GM23338 (cell line): Measurements from ENCODE around the gene ABCA12. TPM values are rescaled to one million over a fixed set of nuclear protein-coding genes. Genes with fewer than 3 reads are reported as not detected.

ENCODE experiments used
- ATAC-seq: fragments of 200-7000 bp; cut with Tn5 transposase; 3 replicates; pipeline ENCODE4 v1.9.1; 2020
- DNase-seq: peaks from one replicate; pipeline ENCODE4 v3.0.0-alpha.2; 2015; ENCODE audit warnings: low spot score
- H2AFZ ChIP-seq: fragments of 200-600 bp; sonication (generic); 2 replicates; pipeline ENCODE4 v1.8.0; 2016; ENCODE audit warnings: antibody characterized with exemption, mild to moderate bottlenecking, moderate library complexity
- H3F3A ChIP-seq: fragments of 200-600 bp; sonication (generic); replicated peaks from 2 replicates; pipeline ENCODE4 v1.8.0; 2017; ENCODE audit warnings: antibody characterized with exemption, mixed run types, low read depth
- H3K27ac ChIP-seq: fragments of 200-600 bp; sonication (generic); 2 replicates; pipeline ENCODE4 v1.6.1; 2016; ENCODE audit warnings: low read depth
- H3K27me3 ChIP-seq: fragments of 200-600 bp; sonication (generic); 2 replicates; pipeline ENCODE4 v1.8.0; 2016; ENCODE audit warnings: mild to moderate bottlenecking, mixed run types, moderate library complexity; ENCODE audit not compliant: insufficient read depth
- H3K36me3 ChIP-seq: fragments of 200-600 bp; sonication (generic); 2 replicates; pipeline ENCODE4 v1.8.0; 2016; ENCODE audit warnings: mild to moderate bottlenecking; ENCODE audit not compliant: insufficient read depth
- H3K4me1 ChIP-seq: fragments of 200-600 bp; sonication (generic); 2 replicates; pipeline ENCODE4 v1.8.0; 2016; ENCODE audit warnings: mild to moderate bottlenecking, moderate library complexity; ENCODE audit not compliant: insufficient read depth
- H3K4me2 ChIP-seq: fragments of 200-600 bp; sonication (generic); 2 replicates; pipeline ENCODE4 v1.7.1; 2017; ENCODE audit warnings: mixed run types
- H3K4me3 ChIP-seq: fragments of 200-600 bp; sonication (generic); 2 replicates; pipeline ENCODE4 v1.6.1; 2016; ENCODE audit warnings: mixed run types
- H3K79me2 ChIP-seq: fragments of 200-600 bp; sonication (generic); replicated peaks from 2 replicates; pipeline ENCODE4 v1.8.0; 2017; ENCODE audit warnings: mild to moderate bottlenecking; ENCODE audit not compliant: insufficient read depth
- H3K9me2 ChIP-seq: fragments of 200-600 bp; sonication (generic); 2 replicates; pipeline ENCODE4 v1.8.0; 2017; ENCODE audit not compliant: insufficient read depth
- H4K20me1 ChIP-seq: fragments of 200-600 bp; sonication (generic); replicated peaks from 2 replicates; pipeline ENCODE4 v1.8.0; 2017; ENCODE audit warnings: mild to moderate bottlenecking; ENCODE audit not compliant: insufficient read depth
- H3K27ac Mint-ChIP-seq: 2 replicates; pipeline ENCODE4 v1.8.0; 2020; ENCODE audit warnings: inconsistent platforms, mild to moderate bottlenecking, moderate library complexity, mixed read lengths
- H3K27me3 Mint-ChIP-seq: 3 replicates; pipeline ENCODE4 v1.8.0; 2022; ENCODE audit warnings: low read depth, mild to moderate bottlenecking, moderate library complexity, mixed read lengths, inconsistent platforms; ENCODE audit not compliant: insufficient read depth, poor library complexity
- H3K36me3 Mint-ChIP-seq: 3 replicates; pipeline ENCODE4 v1.8.0; 2021; ENCODE audit warnings: low read depth, mild to moderate bottlenecking, inconsistent platforms, moderate library complexity, mixed read lengths
- H3K4me1 Mint-ChIP-seq: 3 replicates; pipeline ENCODE4 v1.8.0; 2020; ENCODE audit warnings: mild to moderate bottlenecking, inconsistent platforms, mixed read lengths
- H3K4me3 Mint-ChIP-seq: 3 replicates; pipeline ENCODE4 v1.8.0; 2021; ENCODE audit warnings: moderate library complexity, mild to moderate bottlenecking, inconsistent platforms, mixed read lengths
- H3K9me3 Mint-ChIP-seq: 3 replicates; pipeline ENCODE4 v1.8.0; 2020; ENCODE audit warnings: moderate library complexity, mild to moderate bottlenecking, inconsistent platforms, mixed read lengths
- CREB1 ChIP-seq: fragments of 250-450 bp; sonication (Bioruptor Pico); IDR thresholded peaks from 2 replicates; pipeline ENCODE4 v1.5.0; 2020; ENCODE audit warnings: low read depth, mild to moderate bottlenecking, moderate library complexity
- ETS1 ChIP-seq: IDR thresholded peaks from 2 replicates; pipeline ENCODE4 v1.6.1; 2016; ENCODE audit warnings: antibody characterized with exemption
- EZH2 ChIP-seq: fragments of 200-600 bp; sonication (generic); IDR thresholded peaks from one replicate; pipeline ENCODE4 v1.8.0; 2017; ENCODE audit warnings: antibody characterized with exemption, mild to moderate bottlenecking, low read depth; ENCODE audit not compliant: unreplicated experiment
- EZH2phosphoT487 ChIP-seq: fragments of 200-600 bp; sonication (generic); IDR thresholded peaks from one replicate; pipeline ENCODE4 v1.8.1; 2018; ENCODE audit warnings: antibody characterized with exemption; ENCODE audit not compliant: unreplicated experiment
- JUNB ChIP-seq: IDR thresholded peaks from one replicate; pipeline ENCODE4 v1.6.1; 2016; ENCODE audit warnings: antibody characterized with exemption; ENCODE audit not compliant: unreplicated experiment
- NANOG ChIP-seq: IDR thresholded peaks from 2 replicates; pipeline ENCODE4 v1.6.1; 2016; ENCODE audit warnings: antibody characterized with exemption, borderline replicate concordance
- STAT1 ChIP-seq: IDR thresholded peaks from one replicate; pipeline ENCODE4 v1.6.1; 2016; ENCODE audit warnings: antibody characterized with exemption; ENCODE audit not compliant: unreplicated experiment
- ZNF462 ChIP-seq: fragments of 250-450 bp; sonication (Bioruptor Pico); IDR thresholded peaks from 2 replicates; pipeline ENCODE4 v1.5.0; 2020; ENCODE audit warnings: mild to moderate bottlenecking, moderate library complexity
- polyA plus RNA-seq: library from polyadenylated mRNA; unstranded; fragments of >200 nt; fragmentation: Nextera tagmentation; extraction: Ambion mirVana; gene quantifications from 2 replicates; pipeline ENCODE4 v1.2.1, GENCODE V29; 2016
- total RNA-seq: library from RNA; depleted of rRNA; stranded (reverse); fragments of >200 nt; shearing (Covaris generic); gene quantifications from 2 replicates; pipeline ENCODE4 v1.2.3, GENCODE V29; 2014

The ABCA12 gene
- total and polyA plus RNA-seq, 2 experiments from 2014 or later = 0.05 to 0.10 TPM

- no peak overlapping the region for H3K27ac Mint-ChIP-seq
- Histone ChIP-seq H3K4me3 (no peak overlapping the region), H3K27ac (no peak overlapping the region), H3F3A (no peaks in the 10 kb centered on the region), H3K36me3 (no peaks in the 10 kb centered on the region), H2AFZ (no peak overlapping the region), H4K20me1 (no peaks in the 10 kb centered on the region), H3K79me2 (no peaks in the 10 kb centered on the region), H3K4me2 (no peak overlapping the region), H3K27me3 (no peaks in the 10 kb centered on the region), H3K4me1 (no peaks in the 10 kb centered on the region), H3K9me2 (no peaks in the 10 kb centered on the region; the same call in 1 of the 2 replicates)
- H3K4me1 Mint-ChIP-seq = no peaks in the 10 kb centered on the region
- H3K9me3 Mint-ChIP-seq = peaks cover 12% of the 10 kb centered on the region
- no peak for TF ChIP-seq NANOG
- TF ChIP-seq EZH2 = no peak
- TF ChIP-seq ETS1 = no peak
- no peak for TF ChIP-seq CREB1 (CRISPR knock-in tag)
- TF ChIP-seq STAT1 = no peak
- peaks cover 3% of the 10 kb centered on the region; the same call in 1 of the 3 replicates for H3K36me3 Mint-ChIP-seq
- no peak for DNase-seq
- H3K27me3 Mint-ChIP-seq = no peaks in the 10 kb centered on the region
- no peak for ATAC-seq
- H3K4me3 Mint-ChIP-seq = no peak overlapping the region
These were observed 89.1 kb downstream of the ABCA12 start for GRCh38 chr2:215049341-215049740.

GRCh38 chr2:215038421-215038820 lies 100.0 kb downstream of the ABCA12 start:
- no peaks in the 10 kb centered on the region for H3K27me3 Mint-ChIP-seq

GRCh38 chr2:215036314-215036713 lies 102.1 kb downstream of the ABCA12 start:
- Histone ChIP-seq H3K27ac (no peak overlapping the region), H3K4me1 (no peaks in the 10 kb centered on the region), H3F3A (no peaks in the 10 kb centered on the region), H3K79me2 (no peaks in the 10 kb centered on the region), H3K36me3 (no peaks in the 10 kb centered on the region), H3K4me3 (no peak overlapping the region), H3K9me2 (peaks cover 3% of the 10 kb centered on the region; the same call in 1 of the 2 replicates), H4K20me1 (no peaks in the 10 kb centered on the region), H3K4me2 (no peak overlapping the region), H2AFZ (no peak overlapping the region), H3K27me3 (no peaks in the 10 kb centered on the region)
- H3K27ac Mint-ChIP-seq = no peak overlapping the region
- H3K27me3 Mint-ChIP-seq = no peaks in the 10 kb centered on the region
- no peaks in the 10 kb centered on the region for H3K36me3 Mint-ChIP-seq
- no peak for DNase-seq
- H3K9me3 Mint-ChIP-seq = no peaks in the 10 kb centered on the region
- no peak overlapping the region for H3K4me3 Mint-ChIP-seq
- peaks cover 7% of the 10 kb centered on the region; the same call in 2 of the 3 replicates for H3K4me1 Mint-ChIP-seq
- no peak for ATAC-seq
- TF ChIP-seq STAT1 (no peak), ETS1 (no peak), ZNF462 (CRISPR knock-in tag) (no peak), JUNB (no peak), EZH2phosphoT487 (no peak)

More at GRCh38 chr2:215038421-215038820, 100.0 kb downstream of the ABCA12 start:
- DNase-seq = no peak
- Histone ChIP-seq H2AFZ (no peak overlapping the region), H3K4me1 (no peaks in the 10 kb centered on the region), H3K36me3 (no peaks in the 10 kb centered on the region), H3K79me2 (no peaks in the 10 kb centered on the region), H3K4me3 (no peak overlapping the region), H3K4me2 (no peak overlapping the region), H4K20me1 (no peaks in the 10 kb centered on the region), H3K27ac (no peak overlapping the region), H3K27me3 (no peaks in the 10 kb centered on the region), H3F3A (no peaks in the 10 kb centered on the region), H3K9me2 (peaks cover 3% of the 10 kb centered on the region; the same call in 1 of the 2 replicates)
- Mint-ChIP-seq H3K27ac (no peak overlapping the region), H3K36me3 (no peaks in the 10 kb centered on the region), H3K4me3 (no peak overlapping the region), H3K9me3 (no peaks in the 10 kb centered on the region), H3K4me1 (no peaks in the 10 kb centered on the region)
- ATAC-seq = no peak
- no peak for TF ChIP-seq NANOG
- no peak for TF ChIP-seq EZH2phosphoT487
- no peak for TF ChIP-seq EZH2
- no peak for TF ChIP-seq JUNB
